GM21390 (cell line): Measurements from ENCODE around the gene GLOD5.

ENCODE experiments used
- ATAC-seq: cut with Tn5 transposase; IDR thresholded peaks from one replicate; pipeline ENCODE4 v1.9.1; 2021; ENCODE audit not compliant: unreplicated experiment

Gene GLOD5

DNA sequence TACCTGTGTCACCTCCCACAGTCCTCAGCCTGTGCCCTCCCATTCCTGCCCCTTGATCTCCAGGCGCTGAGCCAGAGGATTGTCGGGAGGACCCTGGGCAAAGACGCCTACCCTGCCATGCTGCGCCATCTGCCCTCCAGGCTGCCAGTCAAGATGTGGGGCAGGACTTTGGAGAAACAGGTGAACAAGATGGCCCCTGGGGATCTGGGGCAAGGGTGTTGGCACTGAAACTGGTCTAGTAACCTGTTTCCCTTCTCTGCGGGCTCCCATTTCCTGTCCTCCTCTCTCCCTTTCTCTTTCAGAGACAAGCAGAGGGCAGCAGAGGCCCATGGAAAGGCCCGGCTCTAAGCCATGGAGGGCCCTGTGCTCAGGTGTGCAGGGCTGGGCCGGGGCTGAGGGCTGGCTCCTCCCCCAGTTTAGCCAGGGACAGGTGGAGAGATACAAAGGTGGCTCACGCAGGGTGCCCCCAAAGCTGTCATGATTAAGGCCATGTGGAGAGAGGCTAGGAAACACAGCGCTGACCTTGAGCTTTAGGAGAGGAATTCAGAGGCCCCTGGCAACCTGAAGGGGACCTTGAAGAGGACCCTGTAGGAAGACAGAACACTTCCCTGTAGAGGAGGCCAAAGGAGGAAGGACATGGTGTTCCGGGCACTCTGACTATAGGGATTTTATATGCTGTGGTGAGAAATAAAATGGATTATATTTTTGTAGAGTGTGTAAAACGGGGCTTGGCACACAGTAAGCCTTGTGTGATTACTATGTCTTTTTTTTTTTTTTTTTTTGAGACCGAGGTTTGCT is at the start of gene GLOD5:
Gene GLOD5, plus strand, starts transcription at position 74 of the 798 bp plus-strand sequence. Its CDS starts 44 bp downstream, at position 118.
- ATAC-seq: no peak

DNA sequence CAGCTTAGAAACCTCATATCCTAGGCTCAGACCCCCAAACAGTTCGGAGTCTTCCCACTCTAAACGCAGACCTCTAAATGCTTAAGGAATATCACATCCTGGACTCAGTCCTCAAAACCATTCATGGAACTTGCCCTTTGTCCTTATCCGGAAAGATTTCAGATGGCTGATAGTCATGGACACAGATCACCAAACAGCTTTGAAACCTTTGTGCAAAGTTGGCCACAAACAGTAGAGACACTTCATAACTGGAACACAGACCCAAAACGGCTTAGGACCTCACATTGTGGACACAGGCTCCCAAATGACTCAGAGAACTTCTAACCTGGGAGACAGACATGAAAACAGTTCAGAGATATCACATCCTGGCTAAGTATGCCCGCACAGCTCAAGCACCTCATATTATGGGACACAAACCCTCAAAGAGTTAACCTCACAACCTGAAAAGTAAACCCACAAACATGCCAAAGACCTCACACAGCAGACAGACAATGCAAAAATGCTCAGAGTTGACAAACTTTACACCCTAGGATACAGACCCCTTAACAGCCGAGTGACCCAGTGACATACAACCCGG is 49.5 kb upstream of the GLOD5 start:
- ATAC-seq: no peak

DNA sequence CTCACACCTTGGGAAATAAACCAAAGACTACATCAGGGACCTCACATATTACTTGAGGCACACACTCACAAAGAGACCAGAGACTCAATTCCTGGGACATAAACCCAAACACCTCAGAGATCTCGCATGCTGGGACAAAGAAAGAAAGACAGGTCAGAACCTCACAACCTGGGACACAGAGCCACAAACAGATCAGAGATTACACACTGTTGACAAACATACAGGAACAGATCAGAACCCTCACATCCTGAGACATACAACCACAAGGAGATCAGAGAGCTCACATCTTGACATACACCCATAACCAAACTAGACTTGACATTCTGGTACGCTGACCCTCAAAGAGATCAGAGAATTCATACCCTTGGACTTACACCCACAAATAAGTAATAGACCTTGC is 47.7 kb upstream of the GLOD5 start:
- ATAC-seq: no peak

DNA sequence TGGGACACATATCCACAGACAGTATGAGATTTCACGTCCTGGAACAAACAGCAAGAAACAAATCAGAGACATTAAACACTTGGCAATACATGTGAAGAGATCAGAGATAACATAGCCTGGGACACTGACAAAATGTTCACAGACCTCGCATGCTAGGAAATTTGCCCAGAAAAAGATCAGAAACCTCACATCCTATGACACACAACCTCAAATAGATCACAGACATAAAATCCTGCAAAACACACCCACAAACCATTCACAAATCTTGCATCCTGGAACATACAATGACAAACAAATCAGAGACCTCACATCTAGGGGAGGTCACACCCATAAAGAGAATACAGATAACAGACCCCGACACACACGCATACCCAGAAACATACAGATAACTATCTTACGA is 47.0 kb upstream of the GLOD5 start:
- ATAC-seq: no peak

DNA sequence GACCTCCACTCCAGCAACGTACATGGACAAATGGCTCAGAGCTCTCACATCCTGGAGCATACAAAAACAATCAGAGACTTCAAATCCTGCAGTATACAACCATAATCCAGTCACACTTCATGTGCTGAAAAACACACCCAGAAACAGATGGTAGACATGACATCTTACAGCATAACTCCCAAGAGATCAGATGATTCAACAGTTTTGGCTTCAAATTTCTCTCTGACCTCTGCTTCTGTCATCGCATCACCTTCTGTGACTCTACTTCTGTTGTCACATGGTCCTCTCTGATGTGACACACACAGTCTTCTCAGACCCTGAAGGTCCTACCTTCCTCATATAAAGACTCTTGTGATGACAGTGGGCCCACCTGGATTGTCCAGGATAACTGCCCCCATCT is 46.5 kb upstream of the GLOD5 start:
- no peak for ATAC-seq

DNA sequence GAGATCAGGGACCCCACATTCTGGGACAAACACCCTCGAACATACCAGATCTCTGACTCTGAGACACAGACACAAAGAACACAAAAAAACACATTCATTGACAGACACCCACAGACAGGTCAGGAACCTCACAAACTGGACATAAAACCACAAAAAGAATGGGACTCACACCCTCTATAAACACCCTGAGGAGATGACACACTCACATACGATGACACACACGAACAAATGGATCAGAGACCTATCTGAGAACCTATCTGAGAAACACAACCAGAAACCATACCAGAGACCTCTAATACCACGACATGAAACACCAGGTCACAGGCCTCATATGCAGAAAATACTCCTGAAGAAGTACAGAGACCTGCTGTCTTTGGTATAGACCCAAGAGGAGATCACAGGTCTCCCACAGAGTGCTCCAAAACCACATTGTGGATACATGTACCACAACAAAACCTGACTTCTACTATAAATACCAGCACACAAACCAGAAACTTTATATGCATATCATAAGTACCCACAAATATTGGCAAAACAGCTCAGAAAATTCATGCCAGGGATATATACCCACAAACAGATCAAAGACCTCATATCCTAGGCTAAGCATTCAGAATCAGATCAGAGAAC is 45.6 kb upstream of the GLOD5 start:
- no peak for ATAC-seq

DNA sequence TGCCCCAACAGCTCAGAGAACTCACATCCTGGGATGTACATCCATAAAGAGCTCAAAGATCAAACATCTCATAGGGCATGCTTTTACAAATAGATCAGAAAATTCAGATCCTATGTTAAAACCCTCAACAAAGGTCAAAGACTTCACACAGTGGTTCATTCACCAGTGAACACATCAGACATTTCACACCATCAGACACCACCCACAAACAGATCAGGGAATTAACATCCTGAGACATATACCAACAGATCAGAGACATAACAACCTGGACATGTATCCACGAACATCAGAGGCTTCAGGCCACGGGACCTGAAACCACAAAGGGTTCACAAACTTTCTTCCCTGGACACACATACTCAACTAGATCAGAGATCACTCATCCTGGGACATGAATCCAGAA is 41.6 kb upstream of the GLOD5 start:
- ATAC-seq: no peak

DNA sequence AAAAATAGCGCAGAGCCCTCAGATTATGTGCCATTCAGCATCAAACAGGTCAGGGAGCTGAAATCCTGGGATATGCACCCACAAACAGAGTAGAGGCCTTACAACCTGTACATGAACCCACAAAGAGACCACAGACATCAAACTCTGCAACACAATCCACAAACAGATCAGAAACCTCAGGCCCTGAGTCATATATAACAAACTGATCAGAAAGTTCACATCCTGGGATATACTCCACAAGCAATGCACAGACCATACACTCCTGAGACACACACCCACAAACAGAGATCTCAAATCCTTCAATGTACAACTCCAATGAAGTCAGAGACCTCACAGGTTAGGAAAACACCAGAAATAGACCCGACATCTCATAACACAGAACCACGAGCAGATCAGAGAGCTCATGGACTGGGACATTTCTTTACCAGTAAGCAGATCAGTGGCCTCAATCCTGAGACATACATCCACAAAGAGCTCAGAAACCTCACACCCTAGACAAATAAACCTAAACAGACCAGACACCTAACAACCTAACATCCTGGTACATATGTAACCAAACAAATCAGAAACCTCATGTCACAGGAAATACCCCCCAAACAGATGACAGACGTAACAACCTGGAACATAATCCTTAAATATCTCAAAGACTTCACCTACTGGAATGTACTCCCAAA is 40.8 kb upstream of the GLOD5 start:
- ATAC-seq: no peak

DNA sequence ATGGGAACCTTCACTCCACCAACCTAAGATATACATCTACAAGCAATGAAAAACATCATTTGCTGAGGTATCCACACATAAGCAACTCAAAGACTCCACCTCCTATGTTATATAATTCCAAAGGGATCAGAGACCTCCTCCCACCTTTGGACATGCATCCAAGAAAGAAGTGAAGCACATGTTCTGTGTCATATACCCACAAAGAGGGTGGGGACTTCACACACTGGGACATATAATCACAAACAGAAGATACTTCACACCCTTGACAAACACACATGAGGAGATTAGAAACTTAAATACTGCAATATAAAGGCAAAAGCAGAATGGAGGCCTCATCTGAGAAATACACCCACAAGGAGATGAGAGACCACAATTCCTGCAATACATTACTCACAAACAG is 39.6 kb upstream of the GLOD5 start:
- ATAC-seq: no peak

DNA sequence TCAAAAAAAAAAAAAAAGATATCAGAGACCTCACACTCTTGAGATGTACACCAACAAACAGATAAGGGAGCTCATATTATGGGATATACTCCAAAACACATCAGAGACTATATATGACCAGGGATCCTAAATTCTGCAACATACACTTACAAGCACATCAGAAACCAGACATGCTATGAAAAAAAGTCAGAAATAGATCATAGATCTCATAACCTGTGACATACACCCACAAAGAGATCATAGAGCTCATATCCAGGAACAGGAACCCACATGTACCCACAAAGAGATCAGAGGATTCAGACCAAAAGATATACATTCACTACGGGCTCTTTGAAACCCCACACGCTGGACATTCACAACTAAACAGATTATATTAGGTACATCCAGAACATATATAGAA is 35.0 kb upstream of the GLOD5 start:
- no peak for ATAC-seq

DNA sequence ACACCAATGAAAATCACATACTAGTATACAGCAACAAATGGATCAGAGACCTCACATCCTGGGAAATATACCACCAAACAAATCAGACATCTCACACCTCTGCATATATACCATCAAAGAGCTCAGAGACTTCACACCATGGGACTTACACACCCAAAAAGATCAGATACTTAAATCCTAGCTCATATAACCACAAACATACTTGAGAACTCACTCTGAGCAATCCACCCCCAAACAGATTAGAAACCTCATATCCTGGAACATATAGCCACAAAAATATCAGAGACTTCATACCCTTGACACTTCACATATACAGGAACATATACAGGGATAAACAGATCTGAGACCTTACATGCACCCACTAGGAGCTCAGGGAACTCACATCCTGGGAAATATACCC is 32.9 kb upstream of the GLOD5 start:
- no peak for ATAC-seq

DNA sequence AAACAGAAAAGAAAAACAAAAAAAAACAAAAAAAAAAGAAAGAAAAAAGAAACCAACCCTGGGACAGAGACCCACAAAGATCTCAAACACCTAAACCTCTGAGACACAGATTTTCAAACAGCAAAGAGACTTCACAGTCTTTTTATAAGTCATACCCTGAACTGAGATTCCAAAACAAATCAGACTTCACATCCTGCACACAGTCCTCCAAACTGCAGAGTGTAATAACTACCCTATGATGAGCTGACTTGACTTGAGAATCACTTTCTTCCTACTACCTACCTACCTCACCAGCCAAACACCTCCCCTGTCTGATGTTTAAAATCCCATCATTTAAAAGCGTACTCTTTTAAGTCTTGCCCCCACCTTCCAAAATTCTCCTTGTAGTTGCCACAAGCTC is 25.2 kb upstream of the GLOD5 start:
- no peak for ATAC-seq

DNA sequence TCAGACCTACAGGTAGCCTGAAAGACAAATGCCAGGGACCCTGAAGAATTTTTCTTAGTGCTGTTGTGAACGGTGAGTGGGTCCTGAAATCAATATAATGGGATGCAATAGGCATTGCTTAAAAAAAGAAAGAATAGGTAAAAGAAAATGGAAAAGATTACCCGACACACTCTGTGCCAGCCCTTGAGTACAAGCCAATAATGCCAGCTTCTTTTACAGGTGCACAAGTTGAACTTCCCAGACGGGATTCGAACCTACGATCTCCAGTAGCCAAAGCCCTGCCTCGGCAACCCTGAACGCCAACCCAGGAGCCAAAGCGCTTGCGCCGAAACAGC is 24.7 kb upstream of the GLOD5 start:
- no peak for ATAC-seq

DNA sequence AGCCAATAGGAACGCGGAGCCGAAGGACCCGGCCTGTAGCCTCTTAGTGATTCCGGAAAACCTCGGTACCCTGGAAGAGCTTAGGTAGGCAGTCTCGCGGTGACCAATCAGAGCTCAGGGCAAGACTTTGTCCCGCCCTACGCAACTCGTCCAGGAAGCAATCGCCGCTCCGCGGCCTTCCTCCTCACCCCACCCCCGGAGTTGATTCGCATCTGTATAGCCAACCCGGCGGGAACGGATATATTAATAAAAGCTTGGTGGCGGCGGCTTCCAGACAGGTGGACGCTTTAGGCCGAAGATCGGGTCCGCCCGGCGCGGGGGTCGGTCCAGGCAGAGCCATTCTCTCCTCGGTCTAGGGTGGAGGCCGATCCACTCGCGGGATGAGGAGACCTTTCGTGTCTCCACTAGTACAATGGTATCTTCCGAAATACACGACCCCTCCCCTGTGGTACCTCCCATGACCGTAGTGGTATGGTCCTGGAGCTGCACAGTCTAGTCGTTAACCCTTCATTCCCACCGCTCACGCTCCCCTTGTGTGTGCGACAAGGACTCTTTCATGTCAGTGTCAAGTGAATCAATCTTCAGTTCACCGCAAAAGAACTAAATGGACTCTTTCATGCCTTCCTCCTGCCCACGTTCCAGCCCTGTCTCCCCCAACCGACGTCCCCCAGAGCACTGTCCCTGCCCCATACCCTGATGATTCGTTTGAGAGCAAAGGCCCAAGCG is 24.2 kb upstream of the GLOD5 start:
- ATAC-seq: peak; percentile 98

DNA sequence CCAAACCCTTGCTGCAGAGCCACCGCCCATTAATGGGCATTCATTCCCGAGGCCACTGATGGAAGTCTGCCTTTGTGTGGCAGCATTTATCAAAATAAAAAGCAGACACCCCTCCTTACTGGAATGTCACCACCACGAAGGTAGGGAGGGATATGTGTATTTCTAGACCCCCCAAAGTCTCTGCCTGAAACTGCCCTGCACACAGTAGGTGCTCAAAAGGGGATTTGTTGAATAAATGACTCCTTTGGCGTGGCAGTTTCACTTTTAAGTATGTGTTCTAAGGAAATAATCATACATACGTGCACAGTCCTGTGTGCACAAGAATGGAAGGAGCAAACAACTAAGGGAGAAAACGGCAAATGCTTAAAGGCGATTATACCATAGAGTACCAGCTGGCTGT is 23.6 kb upstream of the GLOD5 start:
- ATAC-seq: no peak

DNA sequence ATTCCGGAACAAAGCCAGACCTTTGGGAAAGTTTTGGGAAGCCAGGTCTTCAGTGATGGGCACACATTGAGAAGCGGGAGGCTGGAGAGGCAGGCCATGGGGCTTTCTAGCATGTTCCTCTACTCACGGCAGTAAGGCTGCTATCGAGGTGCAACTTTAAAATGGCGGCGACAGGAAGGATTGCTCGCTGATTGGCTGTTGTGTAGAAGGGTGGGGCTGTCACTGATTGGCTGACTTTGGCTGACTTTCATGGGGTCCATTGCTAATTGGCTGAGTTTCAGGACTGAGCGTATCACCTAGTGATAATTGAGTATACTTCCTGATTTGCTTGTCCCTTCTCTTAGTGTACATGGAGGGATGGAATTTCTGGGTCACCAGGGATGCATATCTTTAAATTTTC is 19.7 kb upstream of the GLOD5 start:
- ATAC-seq: no peak

DNA sequence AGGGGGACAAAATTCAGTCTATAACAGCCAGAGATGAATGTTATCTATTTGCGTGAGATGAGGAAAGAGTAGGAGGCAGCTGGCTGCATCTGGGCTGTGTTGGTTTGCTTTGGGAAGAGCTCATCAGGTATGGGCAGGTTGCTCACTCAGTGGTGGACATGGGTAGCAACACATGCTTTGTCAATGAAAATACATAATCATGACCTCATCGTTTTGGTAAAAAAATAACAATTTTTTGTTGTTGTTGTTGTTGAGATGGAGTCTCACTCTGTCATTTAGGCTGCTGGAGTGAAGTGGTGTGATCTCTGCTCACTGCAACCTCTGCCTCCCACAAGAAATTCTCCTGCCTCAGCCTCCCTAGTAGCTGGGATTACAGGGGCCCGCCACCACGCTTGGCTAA is 16.3 kb upstream of the GLOD5 start:
- no peak for ATAC-seq

DNA sequence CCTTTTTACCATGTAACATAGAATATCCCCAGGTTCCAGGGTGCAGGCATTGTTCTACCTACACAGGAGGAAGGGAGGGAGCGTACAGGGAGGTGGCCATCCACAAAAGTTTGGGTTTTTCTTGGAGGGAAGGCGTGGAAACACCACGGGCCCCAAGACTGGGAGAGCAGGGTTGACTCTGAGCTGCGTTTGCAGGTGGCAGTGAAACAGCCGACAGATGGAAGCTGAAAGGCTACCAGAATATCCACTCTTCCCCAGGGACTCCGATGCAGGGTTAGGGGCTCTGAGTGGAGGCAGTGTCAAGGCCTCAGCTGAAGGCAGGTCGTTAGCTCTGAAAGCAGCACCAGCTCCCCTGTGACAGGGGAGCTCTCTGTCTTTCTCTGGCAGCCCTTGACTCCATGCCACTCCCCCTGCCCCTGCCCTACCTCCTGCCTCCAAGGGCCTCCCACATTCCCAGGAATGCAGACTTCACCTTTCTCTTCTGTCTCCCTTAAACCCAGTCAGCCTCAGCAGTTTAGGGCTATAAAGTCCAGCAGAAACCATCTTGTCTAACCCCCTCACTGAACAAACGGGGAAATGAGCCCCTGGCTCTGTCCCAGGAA is 14.0 kb upstream of the GLOD5 start:
- no peak for ATAC-seq

DNA sequence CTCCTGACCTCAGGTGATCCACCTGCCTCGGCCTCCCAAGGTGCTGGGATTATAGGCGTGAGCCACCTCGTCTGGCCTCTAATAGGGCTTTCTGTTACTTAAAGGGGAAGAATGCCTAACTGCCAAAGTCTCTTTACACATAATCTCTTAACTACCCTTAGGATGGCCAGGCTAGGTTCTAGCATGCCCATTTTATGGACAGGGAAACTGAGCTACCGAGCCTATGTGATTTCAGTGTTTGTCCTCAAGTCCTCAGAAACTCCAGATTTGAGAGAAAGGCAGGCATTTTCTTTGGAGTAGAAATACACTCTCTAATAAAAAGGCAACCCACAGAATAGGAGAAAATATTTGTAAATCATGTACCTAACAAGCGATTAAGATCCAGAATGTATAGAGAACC is 12.4 kb upstream of the GLOD5 start:
- ATAC-seq: no peak

DNA sequence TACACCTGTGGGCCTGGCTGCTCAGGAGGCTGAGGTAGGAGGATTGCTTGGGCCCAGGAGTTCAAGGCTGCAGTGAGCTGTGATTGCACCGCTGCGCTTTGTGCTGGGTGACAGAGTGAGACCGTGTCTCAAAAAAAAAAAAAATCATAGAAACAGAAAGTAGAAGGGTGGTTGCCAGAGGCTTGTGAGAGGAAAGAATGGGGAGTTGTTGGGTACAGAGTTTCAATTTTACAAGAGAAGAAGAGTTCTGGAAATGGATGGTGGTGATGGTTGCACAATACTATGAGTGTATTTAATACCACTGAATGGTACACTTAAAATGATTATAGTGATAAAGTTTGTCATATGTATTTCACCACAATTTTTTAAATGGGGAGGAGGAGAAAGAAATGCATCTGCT is 10.2 kb upstream of the GLOD5 start:
- no peak for ATAC-seq

DNA sequence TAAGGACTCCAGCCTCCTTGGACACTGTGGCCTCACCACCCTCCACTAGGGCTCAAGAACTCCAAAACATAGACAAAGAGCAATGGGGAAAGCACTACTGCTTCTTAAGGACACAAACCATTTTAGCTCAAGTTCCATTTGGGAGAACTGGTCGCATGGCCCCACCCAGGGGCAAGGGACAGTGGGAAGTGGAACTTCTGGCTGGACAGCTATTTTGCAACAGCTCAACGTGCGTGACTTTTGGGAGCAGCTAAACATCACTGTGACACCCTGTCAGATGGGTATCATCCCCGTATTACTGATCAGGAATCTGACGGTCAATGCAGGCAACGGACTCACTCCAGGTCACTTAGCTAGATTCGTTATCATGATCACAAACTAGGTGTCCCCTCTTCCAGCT is 9.0 kb upstream of the GLOD5 start:
- no peak for ATAC-seq
